Skeletal muscle tissue (tissue), 4 donors: ENCODE data around the gene RETREG1. TPM values are rescaled to one million over a fixed set of nuclear protein-coding genes. Genes with fewer than 3 reads are reported as not detected.

Experiments used
- H3K27ac ChIP-seq: one replicate; pipeline ENCODE4 v1.7.0; 2013; ENCODE audit warnings: mild to moderate bottlenecking, low read depth, low read length, inconsistent platforms
- H3K27me3 ChIP-seq, 3 donors: one replicate each; pipeline ENCODE4 v1.7.0; 2013; ENCODE audit warnings: low read length in 3 of 3; ENCODE audit not compliant: control insufficient read depth in 3 of 3, insufficient read depth in 3 of 3
- H3K36me3 ChIP-seq, 3 donors: one replicate each; pipeline ENCODE4 v1.7.0; 2013; ENCODE audit warnings: low read length in 3 of 3; ENCODE audit not compliant: control insufficient read depth in 3 of 3, insufficient read depth in 3 of 3
- H3K4me1 ChIP-seq, 3 donors: one replicate each; pipeline ENCODE4 v1.7.0; 2013; ENCODE audit warnings: low read length in 3 of 3, mild to moderate bottlenecking in 3 of 3; ENCODE audit not compliant: control insufficient read depth in 3 of 3, insufficient read depth in 3 of 3
- H3K4me3 ChIP-seq, 3 donors: one replicate each; pipeline ENCODE4 v1.7.0; 2013; ENCODE audit warnings: low read length in 3 of 3
- H3K9ac ChIP-seq, 3 donors: one replicate each; pipeline ENCODE4 v1.7.0; 2013; ENCODE audit warnings: low read length in 3 of 3, mild to moderate bottlenecking in 3 of 3, moderate library complexity in 2 of 3, low read depth in 1 of 3
- H3K9me3 ChIP-seq, 3 donors: one replicate each; pipeline ENCODE4 v1.7.0; 2013; ENCODE audit warnings: low read length in 3 of 3; ENCODE audit not compliant: control insufficient read depth in 3 of 3
- total RNA-seq: library from RNA; depleted of rRNA; stranded (reverse); fragments of >200 nt; gene quantifications from one replicate; pipeline ENCODE4 v1.2.3, GENCODE V29; 2014
- donor health status: Osteomylitis.

The RETREG1 gene
- total RNA-seq, 1 donor from 2014 or later = 61.1 TPM

- H3K4me1 ChIP-seq = peaks cover 17 to 24% (median 18%) of the 10 kb centered on the region in 3 donors
Observed at GRCh38 chr5:16505904-16506303, 110.9 kb downstream of the RETREG1 start.

GRCh38 chr5:16505140-16505891 lies 111.5 kb downstream of the RETREG1 start:
- H3K4me1 ChIP-seq = peaks cover 23 to 29% (median 24%) of the 10 kb centered on the region in 3 donors
- no peaks in the 10 kb centered on the region for H3K27me3 ChIP-seq
- H3K9me3 ChIP-seq = no peaks in the 10 kb centered on the region
- H3K4me3 ChIP-seq = peak overlapping the region; percentile 84 to 86 (median 84)
- H3K9ac ChIP-seq = peak overlapping the region; percentile 80 to 89 (median 87)
- peaks cover 5 to 14% (median 9%) of the 10 kb centered on the region in 3 donors for H3K36me3 ChIP-seq
- H3K27ac ChIP-seq = peak overlapping the region; percentile 92

More at GRCh38 chr5:16505904-16506303, 110.9 kb downstream of the RETREG1 start:
- H3K9me3 ChIP-seq = no peaks in the 10 kb centered on the region
- H3K27ac ChIP-seq = peak overlapping the region; percentile 92
- H3K9ac ChIP-seq = peak overlapping the region; percentile 80 to 89 (median 87)
- peaks cover 5 to 14% (median 9%) of the 10 kb centered on the region in 3 donors for H3K36me3 ChIP-seq
- H3K4me3 ChIP-seq = peak overlapping the region; percentile 84 to 86 (median 84)
- no peaks in the 10 kb centered on the region for H3K27me3 ChIP-seq

DNA sequence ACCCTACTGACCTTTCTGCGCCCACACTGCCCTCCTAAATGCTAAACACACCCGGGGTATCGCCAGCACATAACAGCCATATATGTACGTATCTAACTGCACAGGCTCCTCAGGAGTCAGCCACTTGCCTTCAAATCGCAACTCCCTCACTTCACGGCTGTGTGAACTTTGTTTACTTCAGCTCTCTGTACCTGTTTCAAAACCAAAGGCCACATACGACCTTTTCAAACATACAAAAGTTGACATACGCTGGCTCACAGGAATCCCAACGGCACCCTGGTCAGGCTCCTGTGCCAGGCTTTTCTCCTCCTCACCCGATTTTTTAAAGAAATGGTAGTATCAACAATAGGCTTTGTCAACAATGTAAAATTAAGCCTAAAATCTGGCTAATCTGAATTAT lies 112.2 kb downstream of the RETREG1 start:
- Histone ChIP-seq H3K9ac (peak overlapping the region in 2 of 3 donors; percentile 80 to 87), H3K27ac (peak overlapping the region; percentile 92), H3K4me1 (peaks cover 28 to 37% (median 31%) of the 10 kb centered on the region in 3 donors), H3K36me3 (peaks cover 5 to 14% (median 9%) of the 10 kb centered on the region in 3 donors), H3K9me3 (no peaks in the 10 kb centered on the region), H3K4me3 (peak overlapping the region; percentile 10 to 84 (median 84)), H3K27me3 (no peaks in the 10 kb centered on the region)

- H3K4me3 ChIP-seq = peak overlapping the region in 2 of 3 donors; percentile 22 to 41
- peaks cover 5 to 14% (median 9%) of the 10 kb centered on the region in 3 donors for H3K36me3 ChIP-seq
- peaks cover 26 to 50% (median 40%) of the 10 kb centered on the region in 3 donors for H3K4me1 ChIP-seq
- no peaks in the 10 kb centered on the region for H3K9me3 ChIP-seq
- peak overlapping the region in 1 of 3 donors; percentile 16 for H3K9ac ChIP-seq
- no peaks in the 10 kb centered on the region for H3K27me3 ChIP-seq
- H3K27ac ChIP-seq = peak overlapping the region; percentile 28
Observed at GRCh38 chr5:16502866-16503265, 113.9 kb downstream of the RETREG1 start.

GRCh38 chr5:16500024-16500423 lies 116.8 kb downstream of the RETREG1 start:
- Histone ChIP-seq H3K9ac (no peak overlapping the region), H3K4me3 (peak overlapping the region in 2 of 3 donors; percentile 42 to 53), H3K27ac (peak overlapping the region; percentile 28), H3K9me3 (no peaks in the 10 kb centered on the region), H3K36me3 (peaks cover 5 to 9% (median 7%) of the 10 kb centered on the region in 3 donors), H3K4me1 (peaks cover 36 to 66% (median 62%) of the 10 kb centered on the region in 3 donors), H3K27me3 (no peaks in the 10 kb centered on the region)

GRCh38 chr5:16497546-16497945 lies 119.3 kb downstream of the RETREG1 start:
- Histone ChIP-seq H3K36me3 (no peaks in the 10 kb centered on the region), H3K9ac (peak overlapping the region in 1 of 3 donors; percentile 52), H3K9me3 (no peaks in the 10 kb centered on the region), H3K27me3 (no peaks in the 10 kb centered on the region), H3K4me3 (peak overlapping the region in 2 of 3 donors; percentile 10 to 11), H3K4me1 (peaks cover 45 to 69% (median 64%) of the 10 kb centered on the region in 3 donors), H3K27ac (peak overlapping the region; percentile 86)

GRCh38 chr5:16493261-16493660 lies 123.5 kb downstream of the RETREG1 start:
- peaks cover 41 to 71% (median 68%) of the 10 kb centered on the region in 3 donors for H3K4me1 ChIP-seq
- H3K27me3 ChIP-seq = no peaks in the 10 kb centered on the region
- H3K9me3 ChIP-seq = no peaks in the 10 kb centered on the region
- peak overlapping the region; percentile 90 for H3K27ac ChIP-seq
- H3K36me3 ChIP-seq = peaks cover 0 to under 1% (median under 1%) of the 10 kb centered on the region in 3 donors
- peak overlapping the region; percentile 24 to 45 (median 29) for H3K4me3 ChIP-seq
- H3K9ac ChIP-seq = peak overlapping the region; percentile 54 to 68 (median 66)

DNA sequence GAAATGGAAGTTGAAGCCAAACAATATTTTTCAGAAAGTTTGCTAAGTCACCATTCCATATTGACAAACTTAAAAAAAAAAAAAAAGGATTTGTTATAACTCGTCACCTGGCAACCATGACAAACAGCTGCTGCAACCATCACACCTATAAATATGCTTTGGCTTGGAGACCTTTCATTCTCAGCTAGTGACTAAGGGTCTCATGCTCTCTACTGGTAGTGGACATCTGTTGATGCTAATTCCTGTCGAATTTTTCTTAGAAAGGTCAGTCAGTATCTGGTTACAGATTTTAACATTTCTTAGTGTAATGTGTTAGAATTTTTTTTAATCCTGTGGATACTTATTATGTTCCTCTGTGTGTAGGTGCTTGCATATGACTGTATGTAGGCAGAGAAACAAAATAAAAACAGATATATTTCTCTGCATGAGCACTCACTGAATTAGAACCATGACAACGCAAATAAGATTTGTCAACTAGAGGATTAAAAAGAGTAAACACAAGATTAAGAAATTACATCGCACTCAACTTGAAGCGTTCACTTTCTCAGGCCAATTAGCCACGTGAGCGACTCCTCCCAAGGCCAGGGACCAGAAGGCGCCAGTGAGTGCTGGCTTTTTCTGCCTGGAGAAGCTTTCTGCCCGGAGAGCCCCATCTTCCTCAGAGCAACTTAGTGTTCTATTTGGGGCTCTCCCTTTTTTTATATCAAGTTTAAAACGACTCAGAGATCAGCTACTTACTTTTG lies 124.2 kb downstream of the RETREG1 start:
- peaks cover 0 to 7% (median 6%) of the 10 kb centered on the region in 3 donors for H3K36me3 ChIP-seq
- peaks cover 48 to 71% (median 67%) of the 10 kb centered on the region in 3 donors for H3K4me1 ChIP-seq
- H3K27ac ChIP-seq = peak overlapping the region; percentile 90
- peak overlapping the region; percentile 24 to 30 (median 28) for H3K4me3 ChIP-seq
- peak overlapping the region; percentile 54 to 68 (median 66) for H3K9ac ChIP-seq
- H3K9me3 ChIP-seq = no peaks in the 10 kb centered on the region
- no peaks in the 10 kb centered on the region for H3K27me3 ChIP-seq

DNA sequence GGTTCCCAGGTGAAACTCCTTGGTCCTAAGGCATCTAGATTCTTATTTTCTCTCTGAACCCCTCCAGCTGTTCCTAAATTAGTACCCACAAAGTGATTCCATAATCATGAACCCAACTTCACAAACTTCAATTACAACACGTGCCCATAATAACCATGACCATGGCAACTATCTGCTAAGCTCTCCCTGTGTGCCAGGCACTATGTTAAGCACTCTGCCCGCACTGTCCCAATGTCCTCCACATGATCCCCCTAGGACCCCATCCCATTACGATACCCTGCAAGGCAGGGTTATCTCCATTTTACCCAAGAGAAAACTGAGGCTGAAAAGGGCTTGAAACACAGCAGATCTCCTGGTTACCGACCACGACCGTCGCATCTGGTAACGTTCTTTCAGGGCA lies 125.9 kb downstream of the RETREG1 start:
- Histone ChIP-seq H3K36me3 (peaks cover 0 to 7% (median 6%) of the 10 kb centered on the region in 3 donors), H3K4me3 (peak overlapping the region in 2 of 3 donors; percentile 36 to 44), H3K4me1 (peaks cover 46 to 70% (median 68%) of the 10 kb centered on the region in 3 donors), H3K9ac (peak overlapping the region; percentile 46 to 60 (median 58)), H3K27me3 (no peaks in the 10 kb centered on the region), H3K27ac (peak overlapping the region; percentile 90), H3K9me3 (no peaks in the 10 kb centered on the region)
